Measurements from ENCODE around the gene OR52E6. TPM values are rescaled to one million over a fixed set of nuclear protein-coding genes. Genes with fewer than 3 reads are reported as not detected.

OR52E6 gene
- total RNA-seq, 1 donor from 2014 or later, result not detected

Other genes starting within 250 kb of the OR52E6 start
- gene TRIM6, start 245.3 kb downstream of the OR52E6 start, total RNA-seq, result 3.9 TPM
- gene TRIM34, start 216.9 kb downstream of the OR52E6 start, total RNA-seq, result 6.9 TPM
- gene TRIM5, start 156.8 kb downstream of the OR52E6 start, total RNA-seq, result 20.4 TPM
- gene TRIM22, start 152.1 kb downstream of the OR52E6 start, total RNA-seq, result 32.7 TPM
- not detected for gene OR56B1, start 105.4 kb downstream of the OR52E6 start, total RNA-seq
- gene OR52N4, start 87.7 kb downstream of the OR52E6 start, total RNA-seq, result not detected
- gene OR52N5, start 58.5 kb downstream of the OR52E6 start, total RNA-seq, result not detected
- not detected for gene OR52N1, start 50.6 kb downstream of the OR52E6 start, total RNA-seq
- not detected for gene OR52N2, start 33.0 kb downstream of the OR52E6 start, total RNA-seq
- gene OR52E8, start 15.8 kb upstream of the OR52E6 start, total RNA-seq, result not detected
- gene OR52E4, start 38.7 kb upstream of the OR52E6 start, total RNA-seq, result not detected
- gene OR52E5, start 51.3 kb upstream of the OR52E6 start, total RNA-seq, result not detected
- gene OR56A3, start 100.4 kb upstream of the OR52E6 start, total RNA-seq, result not detected
- gene OR56A5, start 126.6 kb upstream of the OR52E6 start, total RNA-seq, result not detected
- gene OR52L1, start 145.1 kb upstream of the OR52E6 start, total RNA-seq, result not detected
- gene OR56A4, start 165.0 kb upstream of the OR52E6 start, total RNA-seq, result not detected
- gene OR56A1, start 188.9 kb upstream of the OR52E6 start, total RNA-seq, result not detected